ENCODE measurements around the gene DYNC2H1. TPM values are rescaled to one million over a fixed set of nuclear protein-coding genes. Genes with fewer than 3 reads are reported as not detected.

Gene DYNC2H1
- total RNA-seq, 1 experiment from 2014 or later, result 17.2 TPM

DNA sequence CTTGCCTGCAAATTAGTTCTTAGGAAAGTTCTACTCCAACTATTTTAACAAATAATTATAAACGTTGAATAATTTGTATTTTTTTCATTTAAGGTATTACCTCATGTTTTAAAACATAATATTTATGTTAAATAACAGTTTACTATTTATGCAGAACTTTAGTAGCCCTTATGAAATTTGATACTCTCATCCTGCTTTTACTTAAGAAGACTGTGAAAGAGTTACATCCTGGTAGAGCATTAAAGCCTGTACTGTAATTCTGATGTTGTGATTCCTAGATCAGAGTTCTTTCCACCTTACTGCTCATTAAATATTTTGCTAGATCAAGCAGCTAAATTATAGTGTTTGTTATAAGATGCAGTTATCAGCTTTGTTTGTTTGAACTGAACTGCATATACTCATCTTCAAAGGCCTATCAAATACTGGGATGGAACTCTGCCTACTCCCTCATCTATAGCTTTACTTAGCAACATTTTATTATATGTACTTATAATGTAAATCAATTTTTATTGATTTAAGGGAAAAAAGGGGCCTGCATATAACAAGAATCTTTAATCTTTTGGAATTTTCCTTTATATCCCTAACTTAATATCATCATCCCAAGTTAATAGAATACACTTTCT is 304.2 kb downstream of the DYNC2H1 start:
- TF ChIP-seq JUN (CRISPR knock-in tag; IDR thresholded peaks at IDR 0.05) (no peak), MLX (CRISPR knock-in tag; IDR thresholded peaks at IDR 0.05) (no peak), TEAD4 (CRISPR knock-in tag; IDR thresholded peaks at IDR 0.05) (no peak), ZNF425 (CRISPR knock-in tag; conservative IDR thresholded peaks at IDR 0.05) (no peak), CTCF (IDR thresholded peaks at IDR 0.05) (no peak)
- TF ChIP-seq, protein P1, sequence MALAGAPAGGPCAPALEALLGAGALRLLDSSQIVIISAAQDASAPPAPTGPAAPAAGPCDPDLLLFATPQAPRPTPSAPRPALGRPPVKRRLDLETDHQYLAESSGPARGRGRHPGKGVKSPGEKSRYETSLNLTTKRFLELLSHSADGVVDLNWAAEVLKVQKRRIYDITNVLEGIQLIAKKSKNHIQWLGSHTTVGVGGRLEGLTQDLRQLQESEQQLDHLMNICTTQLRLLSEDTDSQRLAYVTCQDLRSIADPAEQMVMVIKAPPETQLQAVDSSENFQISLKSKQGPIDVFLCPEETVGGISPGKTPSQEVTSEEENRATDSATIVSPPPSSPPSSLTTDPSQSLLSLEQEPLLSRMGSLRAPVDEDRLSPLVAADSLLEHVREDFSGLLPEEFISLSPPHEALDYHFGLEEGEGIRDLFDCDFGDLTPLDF (CRISPR knock-in tag; IDR thresholded peaks at IDR 0.05), result no peak
- TF ChIP-seq, protein P2, sequence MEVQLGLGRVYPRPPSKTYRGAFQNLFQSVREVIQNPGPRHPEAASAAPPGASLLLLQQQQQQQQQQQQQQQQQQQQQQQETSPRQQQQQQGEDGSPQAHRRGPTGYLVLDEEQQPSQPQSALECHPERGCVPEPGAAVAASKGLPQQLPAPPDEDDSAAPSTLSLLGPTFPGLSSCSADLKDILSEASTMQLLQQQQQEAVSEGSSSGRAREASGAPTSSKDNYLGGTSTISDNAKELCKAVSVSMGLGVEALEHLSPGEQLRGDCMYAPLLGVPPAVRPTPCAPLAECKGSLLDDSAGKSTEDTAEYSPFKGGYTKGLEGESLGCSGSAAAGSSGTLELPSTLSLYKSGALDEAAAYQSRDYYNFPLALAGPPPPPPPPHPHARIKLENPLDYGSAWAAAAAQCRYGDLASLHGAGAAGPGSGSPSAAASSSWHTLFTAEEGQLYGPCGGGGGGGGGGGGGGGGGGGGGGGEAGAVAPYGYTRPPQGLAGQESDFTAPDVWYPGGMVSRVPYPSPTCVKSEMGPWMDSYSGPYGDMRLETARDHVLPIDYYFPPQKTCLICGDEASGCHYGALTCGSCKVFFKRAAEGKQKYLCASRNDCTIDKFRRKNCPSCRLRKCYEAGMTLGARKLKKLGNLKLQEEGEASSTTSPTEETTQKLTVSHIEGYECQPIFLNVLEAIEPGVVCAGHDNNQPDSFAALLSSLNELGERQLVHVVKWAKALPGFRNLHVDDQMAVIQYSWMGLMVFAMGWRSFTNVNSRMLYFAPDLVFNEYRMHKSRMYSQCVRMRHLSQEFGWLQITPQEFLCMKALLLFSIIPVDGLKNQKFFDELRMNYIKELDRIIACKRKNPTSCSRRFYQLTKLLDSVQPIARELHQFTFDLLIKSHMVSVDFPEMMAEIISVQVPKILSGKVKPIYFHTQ (CRISPR knock-in tag; IDR thresholded peaks at IDR 0.05), result no peak
- CTCF ChIA-PET, result no interaction called here
- no peaks in the 10 kb centered on the region for H3K9me3 Mint-ChIP-seq
- no peak overlapping the region for H3K4me3 Mint-ChIP-seq
- no peak overlapping the region for H3K27ac Mint-ChIP-seq
- DNase-seq (ENCODE audit: low spot score), result no peak
- no peak for ATAC-seq
- no peaks in the 10 kb centered on the region for H3K27me3 Mint-ChIP-seq (ENCODE audit: low read depth)
- H3K36me3 Mint-ChIP-seq, result no peaks in the 10 kb centered on the region
- POLR2A ChIA-PET, result no interaction called here
- H3K4me1 Mint-ChIP-seq, result peaks cover 5% of the 10 kb centered on the region; the same call in 1 of the 2 replicates

DNA sequence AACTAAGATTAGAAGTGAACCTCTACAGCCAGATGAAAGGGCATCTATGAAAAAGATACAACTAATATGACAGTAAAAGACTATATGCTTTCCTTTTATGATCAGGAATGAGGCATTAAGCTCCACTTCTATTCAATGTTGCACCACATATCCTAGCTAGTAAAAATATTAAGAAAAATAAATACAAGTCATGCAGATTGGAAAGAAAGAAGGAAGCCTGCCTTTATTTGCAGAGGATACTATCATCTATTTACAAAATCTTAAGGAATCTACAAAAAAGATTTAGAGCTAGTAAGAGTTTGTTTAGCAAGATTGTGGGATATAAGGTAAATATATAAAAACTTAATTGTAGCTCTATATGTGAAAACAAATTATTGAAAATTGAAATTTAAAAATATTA is 308.8 kb downstream of the DYNC2H1 start:
- H3K4me3 Mint-ChIP-seq, result no peak overlapping the region
- H3K27me3 Mint-ChIP-seq (ENCODE audit: low read depth), result no peaks in the 10 kb centered on the region
- H3K9me3 Mint-ChIP-seq, result peaks cover 17% of the 10 kb centered on the region
- TF ChIP-seq NFE2L1 (CRISPR knock-in tag; IDR thresholded peaks at IDR 0.05) (no peak), RORB (CRISPR knock-in tag; IDR thresholded peaks at IDR 0.05) (no peak), TEAD1 (CRISPR knock-in tag; IDR thresholded peaks at IDR 0.05) (no peak), E2F5 (CRISPR knock-in tag; IDR thresholded peaks at IDR 0.05) (no peak), ZNF232 (CRISPR knock-in tag; IDR thresholded peaks at IDR 0.05) (no peak), NR3C1 (CRISPR knock-in tag; conservative IDR thresholded peaks at IDR 0.05; ENCODE audit: low read depth) (no peak), SMAD3 (CRISPR knock-in tag; IDR thresholded peaks at IDR 0.05; ENCODE audit: borderline replicate concordance) (no peak), ZNF138 (CRISPR knock-in tag; conservative IDR thresholded peaks at IDR 0.05) (no peak), ZBTB21 (CRISPR knock-in tag; IDR thresholded peaks at IDR 0.05; ENCODE audit: borderline replicate concordance) (no peak), ZNF423 (CRISPR knock-in tag; IDR thresholded peaks at IDR 0.05) (no peak), ZNF671 (CRISPR knock-in tag; IDR thresholded peaks at IDR 0.05) (no peak)
- TF ChIP-seq, protein P3, sequence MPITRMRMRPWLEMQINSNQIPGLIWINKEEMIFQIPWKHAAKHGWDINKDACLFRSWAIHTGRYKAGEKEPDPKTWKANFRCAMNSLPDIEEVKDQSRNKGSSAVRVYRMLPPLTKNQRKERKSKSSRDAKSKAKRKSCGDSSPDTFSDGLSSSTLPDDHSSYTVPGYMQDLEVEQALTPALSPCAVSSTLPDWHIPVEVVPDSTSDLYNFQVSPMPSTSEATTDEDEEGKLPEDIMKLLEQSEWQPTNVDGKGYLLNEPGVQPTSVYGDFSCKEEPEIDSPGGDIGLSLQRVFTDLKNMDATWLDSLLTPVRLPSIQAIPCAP (CRISPR knock-in tag; IDR thresholded peaks at IDR 0.05), result no peak
- CTCF ChIA-PET, result no interaction called here
- no peak overlapping the region for H3K27ac Mint-ChIP-seq
- H3K36me3 Mint-ChIP-seq, result no peaks in the 10 kb centered on the region; the same call in 1 of the 2 replicates
- POLR2A ChIA-PET, result no interaction called here
- DNase-seq (ENCODE audit: low spot score) (no peak), ATAC-seq (no peak)
- H3K4me1 Mint-ChIP-seq, result peaks cover 8% of the 10 kb centered on the region

All from WTC11 (cell line).